ENCODE data around the gene UTS2. TPM values are rescaled to one million over a fixed set of nuclear protein-coding genes. Genes with fewer than 3 reads are reported as not detected.

The UTS2 gene
- total RNA-seq, 1 donor from 2014 or later = not detected

GRCh38 chr1:7891804-7892203, 38.9 kb upstream of the UTS2 start:
- Mint-ChIP-seq H3K27me3 (ENCODE audit: unreplicated experiment) (peaks cover 25% of the 10 kb centered on the region), H3K4me1 (ENCODE audit: unreplicated experiment) (peaks cover 13% of the 10 kb centered on the region), H3K4me3 (ENCODE audit: unreplicated experiment) (no peak overlapping the region), H3K36me3 (ENCODE audit: unreplicated experiment) (no peaks in the 10 kb centered on the region), H3K9me3 (ENCODE audit: unreplicated experiment) (no peaks in the 10 kb centered on the region), H3K27ac (ENCODE audit: unreplicated experiment) (no peak overlapping the region)
- TF ChIP-seq CTCF (IDR thresholded peaks at IDR 0.05) = no peak
- no peak for DNase-seq (ENCODE audit: extremely low spot score, unreplicated experiment)

GRCh38 chr1:7890853-7891252, 38.0 kb upstream of the UTS2 start:
- TF ChIP-seq CTCF (IDR thresholded peaks at IDR 0.05) = no peak
- peaks cover 13% of the 10 kb centered on the region for H3K4me1 Mint-ChIP-seq (ENCODE audit: unreplicated experiment)
- H3K36me3 Mint-ChIP-seq (ENCODE audit: unreplicated experiment) = no peaks in the 10 kb centered on the region
- H3K27me3 Mint-ChIP-seq (ENCODE audit: unreplicated experiment) = peaks cover 28% of the 10 kb centered on the region
- no peak for DNase-seq (ENCODE audit: extremely low spot score, unreplicated experiment)
- H3K9me3 Mint-ChIP-seq (ENCODE audit: unreplicated experiment) = no peaks in the 10 kb centered on the region
- no peak overlapping the region for H3K27ac Mint-ChIP-seq (ENCODE audit: unreplicated experiment)
- no peak overlapping the region for H3K4me3 Mint-ChIP-seq (ENCODE audit: unreplicated experiment)

GRCh38 chr1:7888248-7889081, 35.6 kb upstream of the UTS2 start:
- no peak for DNase-seq (ENCODE audit: extremely low spot score, unreplicated experiment)
- peaks cover 28% of the 10 kb centered on the region for H3K27me3 Mint-ChIP-seq (ENCODE audit: unreplicated experiment)
- H3K27ac Mint-ChIP-seq (ENCODE audit: unreplicated experiment) = no peak overlapping the region
- H3K36me3 Mint-ChIP-seq (ENCODE audit: unreplicated experiment) = no peaks in the 10 kb centered on the region
- no peak overlapping the region for H3K4me3 Mint-ChIP-seq (ENCODE audit: unreplicated experiment)
- H3K9me3 Mint-ChIP-seq (ENCODE audit: unreplicated experiment) = no peaks in the 10 kb centered on the region
- peaks cover 5% of the 10 kb centered on the region for H3K4me1 Mint-ChIP-seq (ENCODE audit: unreplicated experiment)
- TF ChIP-seq CTCF (IDR thresholded peaks at IDR 0.05) = no peak

GRCh38 chr1:7886405-7886745, 33.5 kb upstream of the UTS2 start:
- H3K27ac Mint-ChIP-seq (ENCODE audit: unreplicated experiment) = no peak overlapping the region

More at GRCh38 chr1:7886405-7886745, 33.5 kb upstream of the UTS2 start:
- Mint-ChIP-seq H3K27me3 (ENCODE audit: unreplicated experiment) (peaks cover 25% of the 10 kb centered on the region), H3K4me1 (ENCODE audit: unreplicated experiment) (peaks cover 5% of the 10 kb centered on the region), H3K4me3 (ENCODE audit: unreplicated experiment) (no peak overlapping the region), H3K36me3 (ENCODE audit: unreplicated experiment) (no peaks in the 10 kb centered on the region), H3K9me3 (ENCODE audit: unreplicated experiment) (no peaks in the 10 kb centered on the region)
- no peak for TF ChIP-seq CTCF (IDR thresholded peaks at IDR 0.05)
- DNase-seq (ENCODE audit: extremely low spot score, unreplicated experiment) = no peak
